Suprapubic skin (tissue), 4 donors: ENCODE data around the gene S100P. TPM values are rescaled to one million over a fixed set of nuclear protein-coding genes. Genes with fewer than 3 reads are reported as not detected.
A peak's percentile ranks its signal among the peaks of the same experiment; 100 is the strongest.

ENCODE experiments used
- DNase-seq, 2 donors: peaks; one replicate each; pipeline ENCODE4 v3.0.0-alpha.2; 2019; ENCODE audit warnings: low spot score in 2 of 2
- H3K27ac ChIP-seq: fragments of 200-600 bp; sonication (generic); one replicate; pipeline ENCODE4 v1.5.1; 2019
- H3K27me3 ChIP-seq: fragments of 200-600 bp; sonication (generic); one replicate; pipeline ENCODE4 v1.5.1; 2019
- H3K36me3 ChIP-seq: fragments of 200-600 bp; sonication (generic); one replicate; pipeline ENCODE4 v1.5.1; 2019
- H3K4me1 ChIP-seq: fragments of 200-600 bp; sonication (generic); one replicate; pipeline ENCODE4 v1.5.1; 2019
- H3K4me3 ChIP-seq: fragments of 200-600 bp; sonication (generic); one replicate; pipeline ENCODE4 v1.5.1; 2019; ENCODE audit warnings: mild to moderate bottlenecking
- H3K9me3 ChIP-seq: fragments of 200-600 bp; sonication (generic); one replicate; pipeline ENCODE4 v1.5.1; 2019
- EP300 ChIP-seq: sonication (generic); formaldehyde crosslinking; IDR thresholded peaks from one replicate; pipeline ENCODE4 v1.6.1; 2017; ENCODE audit warnings: antibody characterized with exemption
- POLR2A ChIP-seq, 2 donors: fragments of 450-650 bp; IDR thresholded peaks; one replicate each; pipeline ENCODE4 v1.6.1; 2017; ENCODE audit warnings: antibody characterized with exemption in 2 of 2, mild to moderate bottlenecking in 2 of 2, moderate library complexity in 2 of 2
- POLR2AphosphoS5 ChIP-seq, 3 donors: sonication (generic); formaldehyde crosslinking; IDR thresholded peaks; one replicate each; pipeline ENCODE4 v1.6.1; 2017; ENCODE audit warnings: antibody characterized with exemption in 3 of 3
- WGBS: methylation state at CpG from one replicate; pipeline ENCODE4 v1.1.5; 2018; 5-methylcytosine and 5-hydroxymethylcytosine counted together
- total RNA-seq, 4 donors: library from RNA; depleted of rRNA; stranded (reverse); fragments of >200 nt; gene quantifications; one replicate each; pipeline ENCODE4 v1.1.0, GENCODE V29; 2016
- TF ChIP-seq, protein P1 (sequence below), 2 donors: fragments of 200-600 bp in 1 of 2; fragments of 450-650 bp in 1 of 2; sonication (generic) in 1 of 2; IDR thresholded peaks; one replicate each; pipeline ENCODE4 v1.5.1; 2016 to 2019; ENCODE audit warnings: antibody characterized with exemption in 2 of 2, mild to moderate bottlenecking in 1 of 2, moderate library complexity in 1 of 2

S100P gene
- total RNA-seq, 4 donors from 2014 or later, result 4.7 to 27.7 (median 9.3) TPM

DNA sequence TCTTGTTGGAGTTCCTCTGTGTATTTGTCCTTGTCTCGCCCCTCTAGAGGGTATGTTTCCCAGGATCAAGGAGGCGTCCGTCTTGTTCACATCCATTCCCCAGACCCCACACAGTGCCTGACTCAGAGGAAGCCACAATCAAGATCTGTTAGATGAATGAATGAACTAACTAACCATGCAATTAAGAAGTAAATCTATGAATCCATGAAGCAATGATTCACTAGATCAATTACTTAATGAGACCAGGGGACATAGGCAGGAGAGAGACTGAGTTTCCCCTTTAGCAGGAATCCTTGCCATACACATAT lies 34.2 kb downstream of the S100P start:
- H3K27ac ChIP-seq, result no peak overlapping the region
- no peaks in the 10 kb centered on the region for H3K27me3 ChIP-seq
- no peaks in the 10 kb centered on the region for H3K36me3 ChIP-seq
- no peak for DNase-seq
- H3K4me1 ChIP-seq, result peaks cover 30% of the 10 kb centered on the region
- no peaks in the 10 kb centered on the region for H3K9me3 ChIP-seq
- WGBS, result 65% methylated on average over 3 of the region's 3 CpGs
- TF ChIP-seq POLR2AphosphoS5 (IDR thresholded peaks at IDR 0.05) (no peak), EP300 (no peak), POLR2A (IDR thresholded peaks at IDR 0.05) (no peak)
- TF ChIP-seq, protein P1, sequence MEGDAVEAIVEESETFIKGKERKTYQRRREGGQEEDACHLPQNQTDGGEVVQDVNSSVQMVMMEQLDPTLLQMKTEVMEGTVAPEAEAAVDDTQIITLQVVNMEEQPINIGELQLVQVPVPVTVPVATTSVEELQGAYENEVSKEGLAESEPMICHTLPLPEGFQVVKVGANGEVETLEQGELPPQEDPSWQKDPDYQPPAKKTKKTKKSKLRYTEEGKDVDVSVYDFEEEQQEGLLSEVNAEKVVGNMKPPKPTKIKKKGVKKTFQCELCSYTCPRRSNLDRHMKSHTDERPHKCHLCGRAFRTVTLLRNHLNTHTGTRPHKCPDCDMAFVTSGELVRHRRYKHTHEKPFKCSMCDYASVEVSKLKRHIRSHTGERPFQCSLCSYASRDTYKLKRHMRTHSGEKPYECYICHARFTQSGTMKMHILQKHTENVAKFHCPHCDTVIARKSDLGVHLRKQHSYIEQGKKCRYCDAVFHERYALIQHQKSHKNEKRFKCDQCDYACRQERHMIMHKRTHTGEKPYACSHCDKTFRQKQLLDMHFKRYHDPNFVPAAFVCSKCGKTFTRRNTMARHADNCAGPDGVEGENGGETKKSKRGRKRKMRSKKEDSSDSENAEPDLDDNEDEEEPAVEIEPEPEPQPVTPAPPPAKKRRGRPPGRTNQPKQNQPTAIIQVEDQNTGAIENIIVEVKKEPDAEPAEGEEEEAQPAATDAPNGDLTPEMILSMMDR (IDR thresholded peaks at IDR 0.05), result no peak
- no peak overlapping the region for H3K4me3 ChIP-seq

DNA sequence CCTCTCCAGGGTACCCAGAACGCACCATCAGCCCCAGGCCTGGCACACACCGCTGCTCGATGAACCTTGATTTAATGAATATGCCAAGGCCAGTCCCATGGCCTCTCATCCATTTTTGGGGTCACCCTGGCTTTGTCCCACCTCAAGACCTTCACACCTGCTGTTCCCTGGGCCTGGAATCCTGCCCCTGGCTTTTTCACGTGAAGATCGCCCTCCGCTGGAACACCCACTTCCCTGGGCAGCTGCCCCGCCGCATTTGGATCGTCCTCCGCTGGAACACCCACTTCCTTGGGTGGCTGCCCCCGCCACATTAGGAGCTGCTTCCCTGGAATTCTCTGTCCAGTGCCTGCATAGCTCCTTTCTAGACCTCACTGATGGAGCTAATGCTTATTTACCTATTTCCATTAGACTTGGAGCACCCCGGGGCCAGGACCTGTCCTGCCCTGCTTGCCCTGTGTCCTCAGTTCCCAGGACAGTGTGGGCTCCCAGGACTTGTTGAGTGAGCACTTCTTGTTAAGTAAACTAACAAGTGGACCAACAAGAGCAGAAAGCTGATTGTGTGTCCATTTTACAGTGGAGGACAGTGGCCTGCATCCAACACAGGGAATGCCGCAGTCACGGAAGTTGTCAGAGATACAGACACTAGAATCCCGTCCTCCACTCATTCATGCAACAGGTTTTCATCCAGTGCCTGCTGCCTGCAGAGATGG lies 34.8 kb downstream of the S100P start:
- WGBS, result 94% methylated on average over 15 of the region's 15 CpGs
- no peak overlapping the region for H3K27ac ChIP-seq
- peaks cover 35% of the 10 kb centered on the region for H3K4me1 ChIP-seq
- H3K27me3 ChIP-seq, result no peaks in the 10 kb centered on the region
- H3K9me3 ChIP-seq, result no peaks in the 10 kb centered on the region
- no peak for DNase-seq
- no peak overlapping the region for H3K4me3 ChIP-seq
- H3K36me3 ChIP-seq, result no peaks in the 10 kb centered on the region
- no peak for TF ChIP-seq POLR2AphosphoS5 (IDR thresholded peaks at IDR 0.05)
- TF ChIP-seq, protein P1 (IDR thresholded peaks at IDR 0.05), result no peak

DNA sequence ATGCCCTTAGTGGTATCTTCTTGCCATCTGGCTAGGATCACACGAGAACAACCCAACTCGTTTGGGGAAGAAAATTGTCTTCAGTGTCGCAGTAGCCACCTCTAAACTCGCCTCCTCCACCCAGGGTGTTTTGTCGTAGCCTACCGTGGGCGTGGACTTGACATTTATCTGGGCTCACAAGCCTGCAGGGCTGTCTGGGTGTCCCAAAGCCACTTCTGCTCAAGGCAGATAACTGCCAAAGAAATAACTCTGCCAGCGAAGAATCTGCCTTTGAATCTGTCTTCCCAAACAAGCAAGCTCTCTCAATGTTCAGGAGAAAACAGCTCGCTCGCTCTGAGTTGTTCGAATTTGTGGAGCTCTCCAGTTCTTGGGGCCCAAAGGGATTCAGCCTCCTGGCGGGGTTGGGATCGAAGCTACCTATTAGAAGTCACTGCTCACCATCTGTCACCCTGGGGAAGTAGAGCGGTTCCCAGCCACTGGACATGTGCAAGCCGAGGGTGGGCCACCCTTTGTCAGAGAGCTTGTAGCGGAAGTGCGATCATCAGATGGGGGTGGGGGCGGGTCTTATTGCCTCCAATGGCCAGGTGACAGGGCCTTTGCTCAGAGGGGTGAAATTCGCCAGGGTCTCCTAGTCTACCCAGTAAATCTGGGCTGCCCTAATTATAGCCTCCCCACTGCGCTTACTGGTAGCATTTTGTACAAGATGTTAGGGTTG lies 37.1 kb downstream of the S100P start:
- peak in 1 of 2 donors; percentile 75 for DNase-seq
- whole genome bisulfite sequencing, result 60% methylated on average over 19 of the region's 20 CpGs
- Histone ChIP-seq H3K27me3 (no peaks in the 10 kb centered on the region), H3K27ac (peak overlapping the region; percentile 73), H3K4me1 (peaks cover 27% of the 10 kb centered on the region), H3K4me3 (no peak overlapping the region), H3K36me3 (no peaks in the 10 kb centered on the region), H3K9me3 (no peaks in the 10 kb centered on the region)
- no peak for TF ChIP-seq POLR2AphosphoS5 (IDR thresholded peaks at IDR 0.05)
- no peak for TF ChIP-seq EP300
- TF ChIP-seq POLR2A (IDR thresholded peaks at IDR 0.05), result no peak
- TF ChIP-seq, protein P1 (IDR thresholded peaks at IDR 0.05), result no peak

DNA sequence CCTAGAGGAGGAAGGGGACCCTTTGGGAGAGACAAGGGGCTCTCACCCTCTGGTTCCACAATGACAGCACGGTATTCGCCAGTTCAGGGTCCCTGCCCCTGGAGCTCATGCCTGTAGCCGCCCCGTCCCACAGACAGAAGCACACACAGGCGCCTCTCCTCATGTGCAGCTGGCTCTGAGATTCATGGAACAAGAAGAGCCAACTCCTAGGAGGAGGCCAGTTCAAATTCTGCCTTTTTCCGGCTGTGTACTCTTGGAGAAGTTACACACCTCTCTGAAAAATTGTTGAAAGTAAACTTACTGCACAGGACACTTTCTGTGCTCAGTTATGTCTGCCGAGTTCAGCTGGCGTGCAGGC lies 37.6 kb downstream of the S100P start:
- Histone ChIP-seq H3K9me3 (no peaks in the 10 kb centered on the region), H3K27ac (peak overlapping the region; percentile 73), H3K27me3 (no peaks in the 10 kb centered on the region), H3K36me3 (no peaks in the 10 kb centered on the region), H3K4me3 (no peak overlapping the region), H3K4me1 (peaks cover 27% of the 10 kb centered on the region)
- DNase-seq, result peak in 1 of 2 donors; percentile 52
- TF ChIP-seq POLR2AphosphoS5 (IDR thresholded peaks at IDR 0.05) (no peak), POLR2A (IDR thresholded peaks at IDR 0.05) (no peak), EP300 (no peak)
- TF ChIP-seq, protein P1 (IDR thresholded peaks at IDR 0.05), result no peak
- 99% methylated on average over 7 of the region's 8 CpGs for WGBS

DNA sequence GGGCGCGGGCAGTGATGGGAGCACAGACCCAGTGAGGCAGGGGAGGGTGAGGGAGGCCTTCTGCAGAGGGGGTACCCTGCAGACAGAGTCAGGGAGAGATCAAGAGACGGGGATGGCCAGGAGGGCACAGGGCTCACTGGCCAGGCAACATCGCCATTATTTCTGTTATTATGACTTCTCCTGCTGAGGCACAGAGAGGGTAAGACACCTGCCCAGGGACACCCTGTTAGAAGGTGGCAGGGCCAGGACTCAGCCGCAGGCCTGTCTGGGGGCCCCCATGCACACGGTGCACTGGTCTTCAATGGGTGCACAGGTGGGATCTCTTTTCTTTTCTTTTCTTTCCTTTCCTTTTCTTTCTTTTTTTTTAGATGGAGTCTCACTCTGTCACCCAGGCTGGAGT lies 38.1 kb downstream of the S100P start:
- Histone ChIP-seq H3K9me3 (no peaks in the 10 kb centered on the region), H3K4me3 (no peak overlapping the region), H3K36me3 (no peaks in the 10 kb centered on the region), H3K27me3 (no peaks in the 10 kb centered on the region), H3K27ac (no peak overlapping the region), H3K4me1 (peaks cover 27% of the 10 kb centered on the region)
- TF ChIP-seq POLR2AphosphoS5 (IDR thresholded peaks at IDR 0.05) (no peak), EP300 (no peak), POLR2A (IDR thresholded peaks at IDR 0.05) (no peak)
- TF ChIP-seq, protein P1 (IDR thresholded peaks at IDR 0.05), result no peak
- peak in 1 of 2 donors; percentile 44 for DNase-seq
- WGBS, result 89% methylated on average over 6 of the region's 6 CpGs
